GM19238 (cell line): ENCODE results near the gene SIRT3.
A peak's percentile ranks its signal among the peaks of the same experiment; 100 is the strongest.

Source experiments
- DNase-seq: peaks from one replicate; pipeline ENCODE4 v3.0.0; 2011; ENCODE audit warnings: low spot score; ENCODE audit not compliant: insufficient read length

Gene SIRT3

GRCh38 chr11:235997-236773 lies at the start of gene SIRT3:
TSS of gene SIRT3 (minus strand) at chr11:236342. CDS start at chr11:236328, 14 bp downstream.
- DNase-seq, result peak; percentile 96

- DNase-seq, result no peak
These were observed 49.7 kb upstream of the SIRT3 start for GRCh38 chr11:285894-286220.

- DNase-seq, result no peak
These were observed 49.1 kb upstream of the SIRT3 start for GRCh38 chr11:285021-285893.

DNA sequence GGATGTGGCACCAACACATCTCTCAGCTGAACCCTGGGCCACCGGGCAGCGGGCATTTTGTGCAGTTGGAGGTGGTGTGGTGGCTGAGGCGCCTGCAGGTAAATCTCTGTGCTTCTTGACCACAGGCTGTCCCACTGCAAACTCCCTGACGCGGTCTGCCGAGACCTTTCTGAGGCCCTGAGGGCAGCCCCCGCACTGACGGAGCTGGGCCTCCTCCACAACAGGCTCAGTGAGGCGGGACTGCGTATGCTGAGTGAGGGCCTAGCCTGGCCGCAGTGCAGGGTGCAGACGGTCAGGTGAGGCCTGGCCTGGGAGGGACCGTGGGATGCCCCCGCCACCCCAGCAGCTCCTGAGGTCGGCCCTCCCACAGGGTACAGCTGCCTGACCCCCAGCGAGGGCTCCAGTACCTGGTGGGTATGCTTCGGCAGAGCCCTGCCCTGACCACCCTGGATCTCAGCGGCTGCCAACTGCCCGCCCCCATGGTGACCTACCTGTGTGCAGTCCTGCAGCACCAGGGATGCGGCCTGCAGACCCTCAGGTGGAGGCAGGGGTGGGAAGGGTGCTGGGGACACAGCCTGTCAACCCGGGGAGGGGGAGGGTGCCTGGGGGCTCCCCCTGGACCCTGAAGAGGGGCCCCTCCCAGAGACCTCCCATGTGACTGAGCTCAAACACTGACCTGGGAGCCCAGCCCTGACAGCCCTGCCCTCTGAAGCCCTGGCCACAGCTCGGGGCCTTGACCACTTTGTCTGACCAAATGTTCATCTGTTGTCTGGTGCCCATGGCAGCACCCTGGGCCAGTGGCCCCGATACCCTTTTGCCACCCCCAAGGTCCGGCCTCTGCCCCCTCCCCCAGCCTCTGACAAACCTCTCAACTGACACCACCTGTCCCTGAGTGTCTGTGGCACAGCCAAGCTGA lies 48.2 kb upstream of the SIRT3 start:
- DNase-seq, result peak; percentile 7

DNA sequence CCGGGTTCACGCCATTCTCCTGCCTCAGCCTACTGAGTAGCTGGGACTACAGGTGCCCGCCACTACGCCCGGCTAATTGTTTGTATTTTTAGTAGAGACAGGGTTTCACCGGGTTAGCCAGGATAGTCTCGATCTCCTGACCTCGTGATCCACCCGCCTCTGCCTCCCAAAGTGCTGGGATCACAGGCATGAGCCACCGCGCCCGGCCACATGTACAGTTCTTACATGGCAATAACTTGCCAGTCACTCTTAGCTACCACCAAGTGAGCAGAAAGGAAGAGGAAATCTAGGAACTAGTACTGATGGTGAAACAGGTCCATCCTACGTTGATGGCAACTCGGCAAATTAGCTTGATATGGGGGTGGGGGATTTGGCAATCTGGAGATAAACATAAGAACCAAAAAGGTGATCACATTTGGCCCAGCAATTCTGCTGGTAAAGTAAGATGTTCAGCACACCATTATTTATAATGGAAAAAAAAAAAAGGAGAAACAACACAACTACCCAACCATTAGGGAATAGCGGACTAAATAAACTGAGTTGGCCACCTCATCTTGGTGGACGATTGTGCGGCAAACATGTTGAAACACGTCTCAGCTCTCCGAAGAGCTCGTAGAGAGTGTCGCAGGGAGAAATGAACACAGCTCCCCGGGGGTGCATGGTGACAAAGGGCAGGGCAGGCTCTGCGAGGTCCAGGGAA lies 47.4 kb upstream of the SIRT3 start:
- no peak for DNase-seq

DNA sequence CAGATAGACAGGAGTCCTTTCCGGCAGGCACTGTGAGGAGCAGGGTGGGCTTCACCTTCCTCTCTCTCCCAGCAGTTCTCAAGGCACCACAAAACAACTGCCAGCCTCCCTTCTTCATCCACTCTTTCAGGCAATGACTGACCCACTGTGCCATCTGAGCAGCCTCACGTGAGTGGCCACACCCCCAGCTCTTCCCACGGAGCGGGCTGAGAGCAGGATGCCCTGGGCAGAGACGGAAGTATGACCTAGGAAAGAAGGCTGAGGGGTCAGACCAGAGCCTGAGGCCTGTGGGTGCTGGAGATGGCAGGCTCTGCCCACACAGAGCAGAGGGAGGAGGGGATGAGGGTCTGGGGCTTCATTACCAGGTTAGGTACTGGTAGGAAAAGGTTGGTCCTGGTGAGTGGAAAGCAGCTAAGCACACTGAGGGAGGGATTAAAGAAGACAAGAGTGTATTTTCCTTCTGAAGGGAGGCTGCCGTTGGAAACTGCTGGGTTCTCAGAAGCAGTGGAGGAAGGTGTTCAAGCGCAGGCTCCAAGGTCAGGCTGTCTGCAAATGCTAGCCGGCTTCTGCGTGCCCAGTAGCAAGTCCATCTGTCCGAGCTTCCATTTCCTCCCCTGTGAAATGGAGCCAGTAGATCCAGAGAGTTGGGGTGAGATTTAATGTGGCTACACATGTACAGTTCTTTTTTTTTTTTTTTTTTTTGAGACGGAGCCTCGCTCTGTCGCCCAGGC lies 46.7 kb upstream of the SIRT3 start:
- no peak for DNase-seq

- DNase-seq, result no peak
These were observed 46.0 kb upstream of the SIRT3 start for GRCh38 chr11:282171-282570.

DNA sequence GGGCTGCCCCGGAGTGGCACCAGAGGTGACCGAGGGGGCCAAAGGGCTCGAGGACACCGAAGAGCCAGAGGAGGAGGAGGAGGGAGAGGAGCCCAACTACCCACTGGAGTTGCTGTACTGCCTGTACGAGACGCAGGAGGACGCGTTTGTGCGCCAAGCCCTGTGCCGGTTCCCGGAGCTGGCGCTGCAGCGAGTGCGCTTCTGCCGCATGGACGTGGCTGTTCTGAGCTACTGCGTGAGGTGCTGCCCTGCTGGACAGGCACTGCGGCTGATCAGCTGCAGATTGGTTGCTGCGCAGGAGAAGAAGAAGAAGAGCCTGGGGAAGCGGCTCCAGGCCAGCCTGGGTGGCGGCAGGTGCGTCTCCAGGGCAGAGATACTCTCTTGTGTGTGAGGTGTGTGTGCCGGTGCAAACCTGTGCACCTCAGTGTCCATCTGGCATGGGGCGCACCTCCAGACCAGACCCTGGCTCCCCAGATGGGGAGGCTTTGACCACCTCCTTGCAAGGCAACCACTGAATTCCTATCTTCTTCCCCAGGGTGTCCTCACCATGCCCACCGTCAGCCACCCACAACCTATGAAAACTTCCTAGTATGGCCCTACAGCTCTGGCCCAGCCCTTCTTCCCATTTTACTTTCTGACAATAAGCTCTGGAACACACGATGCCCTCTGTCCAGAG lies 45.5 kb upstream of the SIRT3 start:
- no peak for DNase-seq

GRCh38 chr11:280706-281485 lies 44.8 kb upstream of the SIRT3 start:
- no peak for DNase-seq

- DNase-seq, result peak; percentile 41
These were observed 44.0 kb upstream of the SIRT3 start for GRCh38 chr11:279966-280705.

- peak; percentile 12 for DNase-seq
These were observed 43.2 kb upstream of the SIRT3 start for GRCh38 chr11:279040-279965.

DNA sequence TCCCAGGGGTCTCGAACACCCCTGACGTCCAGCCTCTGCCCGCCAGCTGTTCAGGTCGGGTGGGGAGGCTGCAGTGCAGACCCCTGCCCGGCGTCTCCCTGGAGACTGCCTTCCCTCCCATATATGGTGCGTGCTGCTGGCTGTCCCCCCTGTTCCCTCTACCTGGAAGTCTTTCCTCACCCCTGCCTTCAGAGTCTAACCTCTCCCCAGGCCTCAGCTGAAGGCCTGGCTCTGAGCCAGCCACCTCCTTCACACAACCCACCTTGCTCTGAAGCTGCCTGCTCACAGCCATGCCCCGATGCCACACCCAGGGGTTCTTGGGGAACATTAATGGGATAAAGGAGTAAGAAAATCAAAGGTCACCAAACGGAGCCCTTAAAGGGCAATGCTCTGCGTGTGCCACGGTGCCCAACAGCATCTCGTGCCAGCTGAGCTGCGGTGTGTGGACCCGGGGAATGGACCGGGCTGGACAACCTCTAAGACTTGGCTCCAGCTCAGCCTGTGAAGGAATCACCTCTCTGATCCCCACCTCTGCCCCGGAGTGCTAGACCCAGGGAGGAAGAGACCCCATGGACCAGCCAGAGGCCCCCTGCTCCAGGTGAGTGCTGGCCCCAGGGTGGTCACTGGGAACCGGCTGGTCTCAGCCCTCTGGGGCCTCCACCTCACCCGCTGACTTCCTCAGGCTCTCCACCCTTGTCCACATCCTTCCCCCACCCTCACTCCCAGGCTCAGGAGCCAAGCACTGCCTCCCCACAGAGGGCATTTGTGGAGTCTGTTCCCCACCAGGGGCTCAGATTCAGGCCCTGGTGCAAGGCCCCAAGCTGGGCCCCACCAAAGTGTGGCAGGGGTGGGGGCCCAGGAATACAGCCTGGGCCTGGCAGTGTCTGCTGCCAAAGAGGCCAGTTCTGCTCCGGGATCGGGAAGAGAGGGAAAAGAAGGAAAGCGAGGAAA lies 42.1 kb upstream of the SIRT3 start, which contains the start of gene NLRP6:
Gene NLRP6 (plus strand): TSS at position 407 of the 951 bp plus-strand sequence. CDS start 163 bp downstream, at position 570.
- DNase-seq, result no peak

GRCh38 chr11:276219-276618 lies 40.1 kb upstream of the SIRT3 start:
- DNase-seq, result no peak

DNA sequence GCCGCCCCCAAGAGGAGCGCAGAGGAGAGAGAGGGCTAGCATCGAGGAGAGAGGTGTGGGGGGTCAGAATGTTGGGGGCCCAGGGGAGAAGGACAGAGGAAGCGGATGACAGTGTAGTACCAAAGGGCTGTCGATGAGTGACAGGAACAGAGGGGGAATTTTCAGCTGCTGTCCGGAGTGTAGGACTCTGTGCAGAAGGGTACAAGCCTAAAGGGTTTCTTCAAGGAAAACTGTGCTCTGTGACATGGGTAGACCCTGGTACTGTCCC lies 36.7 kb upstream of the SIRT3 start:
- no peak for DNase-seq

DNA sequence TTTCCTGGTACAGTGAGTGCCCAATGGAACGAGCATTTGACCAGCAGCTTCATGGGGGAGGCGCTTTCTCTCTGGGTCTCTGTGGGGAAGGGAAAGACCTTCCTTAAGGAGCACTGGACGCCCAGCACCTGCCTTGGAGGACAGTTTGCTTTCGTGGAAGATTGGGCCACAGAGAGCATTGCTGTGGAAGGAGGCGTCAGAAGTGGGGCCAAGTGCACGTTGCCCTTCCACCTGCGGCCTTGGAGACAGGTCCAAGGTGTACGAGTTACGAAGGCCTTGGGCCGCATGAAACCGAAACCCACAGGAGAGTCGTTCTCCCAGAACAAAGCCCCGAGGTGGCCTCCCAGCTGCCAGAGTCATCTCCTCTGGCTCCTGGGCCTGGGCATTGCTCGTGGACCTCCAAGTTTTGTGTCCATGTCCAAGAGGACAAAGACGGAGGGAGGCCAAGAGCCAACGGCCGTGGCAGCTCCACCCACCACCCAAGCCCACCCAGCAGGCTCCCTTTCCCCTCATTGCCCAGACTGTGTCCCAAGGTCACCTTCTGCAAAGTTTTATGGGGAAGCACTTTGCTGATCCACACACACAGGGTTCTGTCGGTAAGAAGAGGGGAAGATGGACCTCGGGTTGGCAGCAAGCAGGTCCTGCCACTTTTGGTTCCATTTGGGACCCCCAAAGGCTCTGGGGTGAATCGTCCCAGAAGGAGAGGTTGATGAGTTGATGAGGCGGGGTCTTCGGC lies 36.2 kb upstream of the SIRT3 start:
- no peak for DNase-seq
